ENCODE measurements around the gene CTXN1.

DNA sequence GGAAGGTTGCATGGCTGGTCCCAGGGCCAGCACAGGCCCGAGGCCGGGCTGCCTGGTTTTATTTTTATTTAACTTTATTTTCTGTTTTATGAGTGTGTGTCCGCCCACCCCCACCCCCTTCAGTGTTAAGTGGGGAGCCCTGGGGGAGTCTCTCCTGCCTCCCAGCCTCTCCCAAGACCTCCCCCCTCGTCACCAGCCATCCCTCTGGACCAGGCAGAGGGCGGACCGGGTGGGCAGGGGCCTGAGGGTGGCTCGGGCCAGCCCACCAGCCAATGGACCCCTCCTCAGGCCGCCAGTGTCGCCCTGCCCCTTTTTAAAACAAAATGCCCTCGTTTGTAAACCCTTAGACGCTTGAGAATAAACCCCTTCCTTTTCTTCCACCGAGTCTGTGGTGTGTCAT is 11.8 kb downstream of the CTXN1 start:
- TF ChIP-seq CTCF (conservative IDR thresholded peaks at IDR 0.05; ENCODE audit: low read length), result no peak
- TF ChIP-seq EZH2phosphoT487 (IDR thresholded peaks at IDR 0.05; ENCODE audit: borderline replicate concordance), result no peak

Data from Loucy (cell line).